ENCODE measurements around the gene CTNNA3.
A peak's percentile ranks its signal among the peaks of the same experiment; 100 is the strongest.
"Not testable (repeated sequence)": the region's sequence is repeated elsewhere in the genome, so short reads cannot be mapped to it uniquely, and the experiment has no call there.

CTNNA3 gene

DNA sequence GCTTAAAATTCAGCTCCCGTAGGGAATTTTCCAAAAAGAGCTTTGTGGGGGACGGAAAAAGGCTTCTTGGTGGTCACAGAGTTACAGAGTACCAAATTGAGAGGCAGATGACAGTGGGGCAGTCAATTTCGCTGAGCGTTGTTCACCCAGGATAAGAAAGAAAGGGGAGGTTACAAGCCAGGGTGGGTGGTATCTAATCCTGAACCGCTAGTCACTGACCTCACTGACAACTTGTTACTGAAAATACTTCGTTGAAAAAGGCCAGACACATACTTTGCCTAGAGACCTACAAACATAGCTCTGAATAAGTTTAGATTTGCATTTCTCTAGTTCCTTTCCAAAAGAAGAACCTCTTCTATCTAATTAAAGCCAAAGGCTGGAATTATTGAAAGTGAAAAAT, at the start of gene CTNNA3:
CTNNA3 (minus strand) TSS at position 167 of the 400 bp plus-strand sequence.
- no peak for DNase-seq

DNA sequence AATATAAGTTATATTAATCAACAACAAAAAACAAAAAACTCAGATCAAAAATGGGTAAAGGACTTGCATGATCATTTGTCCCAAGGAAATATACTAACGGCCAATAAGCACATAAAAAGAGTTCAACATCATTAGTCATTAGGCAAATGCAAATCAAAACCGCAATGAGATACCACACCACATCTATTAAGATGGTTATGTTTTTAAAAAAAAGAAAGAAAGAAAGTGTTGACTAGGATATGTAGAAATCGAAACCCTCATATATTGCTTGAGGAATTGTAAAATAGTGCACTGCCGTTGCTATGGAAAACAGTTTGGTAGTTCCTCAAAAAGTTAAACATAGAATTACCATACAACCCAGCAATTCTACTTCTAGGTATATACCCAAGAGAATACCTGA, 39.4 kb upstream of the CTNNA3 start:
- DNase-seq, result no peak

DNA sequence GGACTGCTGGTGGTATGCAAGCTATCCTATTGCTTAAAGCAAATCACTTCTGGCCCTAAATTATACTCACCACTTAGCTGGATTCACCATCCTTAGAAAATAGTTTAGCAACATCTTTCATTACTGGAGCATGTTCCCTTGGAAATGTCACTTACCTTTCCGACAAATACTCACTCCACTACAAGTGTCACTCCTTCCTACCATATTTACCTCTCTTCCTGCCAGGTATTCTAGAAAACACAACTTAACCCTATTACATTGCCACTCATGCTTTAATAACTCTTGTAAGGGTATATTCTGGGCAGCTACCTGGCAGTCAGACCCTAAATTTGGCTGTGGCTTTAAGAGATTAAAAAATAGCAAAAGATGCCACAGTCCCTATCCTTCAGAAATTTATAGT, 37.5 kb upstream of the CTNNA3 start:
- no peak for DNase-seq

DNA sequence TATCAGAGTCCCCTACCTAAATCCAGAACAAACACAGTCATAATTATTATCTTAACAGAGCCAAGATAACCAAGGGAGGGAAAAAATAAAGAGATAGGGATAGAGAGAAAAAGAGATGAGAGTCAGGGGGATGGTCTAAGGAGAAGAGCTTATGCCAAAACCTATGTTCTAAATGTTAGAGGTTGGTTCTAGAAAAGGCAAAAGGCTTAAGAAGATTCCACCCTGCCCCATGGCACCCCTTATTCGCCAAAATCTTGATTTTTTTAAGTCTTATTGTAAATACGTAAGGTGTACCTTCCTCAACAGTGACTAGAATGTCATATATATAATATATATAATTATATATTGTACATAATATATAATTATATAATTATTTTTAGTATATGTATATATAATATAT, 29.6 kb upstream of the CTNNA3 start:
- DNase-seq, result no peak

DNA sequence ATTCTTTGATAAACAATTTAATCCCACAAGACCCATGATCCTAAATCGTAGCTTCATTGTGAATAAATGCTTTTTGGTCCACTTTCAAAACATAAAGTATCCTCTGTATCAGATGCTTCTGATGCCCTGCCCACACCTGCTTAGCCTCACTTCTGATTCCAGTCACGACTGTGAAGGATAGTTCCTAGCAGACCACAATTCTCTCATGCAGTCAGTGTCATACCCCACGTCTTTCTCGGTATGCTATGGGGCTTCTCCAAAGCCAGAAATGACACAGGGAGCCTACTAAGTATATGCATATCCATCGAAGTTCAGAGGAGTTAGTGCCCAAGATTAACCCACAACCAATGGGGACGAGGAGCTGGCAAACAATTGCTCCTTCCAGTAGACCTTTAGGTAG, 27.6 kb upstream of the CTNNA3 start:
- DNase-seq, result no peak

DNA sequence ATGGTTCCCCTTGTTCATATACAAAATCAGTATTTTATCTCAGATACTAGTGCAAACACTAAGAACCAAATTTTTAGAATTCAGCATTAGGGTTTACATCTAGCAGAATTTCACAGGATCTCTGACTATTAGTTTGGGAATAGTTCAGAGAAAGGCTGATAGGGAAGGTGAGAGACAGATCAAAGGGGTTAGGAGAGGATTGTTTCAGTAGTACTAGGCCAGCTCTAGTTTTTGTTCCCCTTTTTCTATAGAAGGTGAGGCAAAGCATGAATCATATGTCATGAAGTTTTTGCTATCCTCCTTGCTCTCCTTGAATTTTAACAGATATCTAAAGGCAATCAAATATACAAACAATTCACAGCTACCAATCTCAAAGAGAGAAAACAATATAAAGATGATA, 26.1 kb upstream of the CTNNA3 start:
- DNase-seq, result no peak

DNA sequence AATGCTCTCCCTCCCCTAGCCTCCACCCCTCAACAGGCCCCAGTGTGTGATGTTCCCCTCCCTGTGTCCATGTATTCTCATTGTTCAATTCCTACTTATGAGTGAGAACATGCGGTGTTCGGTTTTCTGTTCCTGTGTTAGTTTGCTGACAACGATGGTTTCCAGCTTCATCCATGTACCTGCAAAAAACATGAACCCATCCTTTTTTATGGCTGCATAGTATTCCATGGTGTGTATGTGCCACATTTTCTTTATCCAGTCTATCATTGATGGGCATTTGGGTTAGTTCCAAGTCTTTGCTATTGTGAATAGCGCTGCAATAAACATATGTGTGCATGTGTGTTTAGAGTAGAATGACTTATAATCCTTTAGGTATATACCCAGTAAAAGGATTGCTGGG, 20.5 kb upstream of the CTNNA3 start:
- DNase-seq, result not testable (repeated sequence)

DNA sequence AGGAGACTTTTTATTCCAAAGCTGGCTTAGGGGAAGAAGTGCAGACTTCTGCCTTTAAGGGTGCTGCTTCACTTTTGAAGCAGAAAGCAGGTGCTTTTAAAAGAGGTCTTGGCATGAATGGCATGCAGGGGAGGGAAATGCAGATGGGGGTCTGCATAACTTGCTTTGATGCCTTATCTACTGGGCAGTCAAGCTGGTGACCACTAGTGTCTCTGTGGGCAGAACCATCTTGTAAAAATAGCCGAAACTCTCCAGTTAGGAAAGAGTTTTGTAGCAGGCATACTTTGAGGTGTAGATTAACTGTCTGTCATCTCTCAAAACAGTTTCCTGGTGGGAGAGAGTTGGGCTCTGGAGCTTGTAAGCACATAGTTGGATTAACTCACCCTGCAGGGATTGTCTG, 9.9 kb upstream of the CTNNA3 start:
- DNase-seq, result no peak

DNA sequence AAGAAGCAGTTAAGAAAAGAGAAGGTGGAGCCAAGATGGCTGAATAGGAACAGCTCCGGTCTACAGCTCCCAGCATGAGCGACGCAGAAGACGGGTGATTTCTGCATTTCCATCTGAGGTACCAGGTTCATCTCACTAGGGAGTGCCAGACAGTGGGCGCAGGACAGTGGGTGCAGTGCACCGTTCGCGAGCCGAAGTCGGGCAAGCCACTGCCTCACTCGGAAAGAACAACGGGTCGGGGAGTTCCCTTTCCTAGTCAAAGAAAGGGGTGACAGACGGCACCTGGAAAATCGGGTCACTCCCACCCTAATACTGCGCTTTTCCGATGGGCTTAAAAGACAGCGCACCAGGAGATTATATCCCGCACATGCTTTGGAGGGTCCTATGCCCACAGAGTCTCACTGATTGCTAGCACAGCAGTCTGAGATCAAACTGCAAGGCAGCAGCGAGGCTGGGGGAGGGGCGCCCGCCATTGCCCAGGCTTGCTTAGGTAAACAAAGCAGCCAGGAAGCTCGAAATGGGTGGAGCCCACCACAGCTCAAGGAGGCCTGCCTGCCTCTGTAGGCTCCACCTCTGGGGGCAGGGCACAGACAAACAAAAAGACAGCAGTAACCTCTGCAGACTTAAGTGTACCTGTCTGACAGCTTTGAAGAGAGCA, 3.7 kb upstream of the CTNNA3 start:
- not testable (repeated sequence) for DNase-seq

DNA sequence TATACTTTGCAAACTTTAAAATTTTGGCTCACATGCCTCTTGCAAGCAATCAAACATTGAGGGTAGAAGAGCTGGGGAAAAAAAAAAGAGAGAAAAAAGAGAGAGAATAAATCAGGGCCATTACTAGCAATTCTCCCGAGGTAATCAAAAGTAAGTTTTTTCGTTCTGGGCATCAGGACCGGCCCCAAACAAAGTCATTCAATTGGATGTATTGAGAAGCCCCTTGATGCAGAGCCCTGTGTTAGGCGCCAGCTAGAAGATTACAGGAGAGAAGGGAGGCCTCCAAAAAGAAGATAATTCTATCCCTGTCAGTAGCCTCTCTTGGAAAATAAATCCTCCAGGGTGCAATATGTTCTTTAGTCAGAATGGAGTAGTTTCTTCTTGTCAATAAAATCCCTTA, 2.2 kb upstream of the CTNNA3 start:
- no peak for DNase-seq

DNA sequence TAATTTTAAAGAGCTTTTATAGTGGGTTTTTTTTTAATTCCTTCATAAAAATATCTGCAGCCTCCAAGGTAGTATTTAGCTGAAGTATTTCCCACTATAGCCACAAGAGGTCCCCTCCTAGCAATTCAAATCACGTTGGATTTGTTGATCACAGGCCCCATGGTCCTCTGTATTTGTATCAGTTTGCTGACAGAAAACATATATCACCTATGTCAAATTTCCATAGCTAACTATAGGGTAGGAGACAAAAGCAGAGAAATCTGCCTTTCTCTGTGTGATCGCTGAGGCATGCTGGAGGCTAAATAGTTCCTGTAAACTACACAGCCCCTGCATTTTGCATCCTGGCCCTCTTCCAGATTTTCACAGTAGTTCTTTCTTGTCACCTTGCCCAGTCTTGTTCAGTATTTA, 1.7 kb upstream of the CTNNA3 start:
- DNase-seq, result peak; percentile 68

DNA sequence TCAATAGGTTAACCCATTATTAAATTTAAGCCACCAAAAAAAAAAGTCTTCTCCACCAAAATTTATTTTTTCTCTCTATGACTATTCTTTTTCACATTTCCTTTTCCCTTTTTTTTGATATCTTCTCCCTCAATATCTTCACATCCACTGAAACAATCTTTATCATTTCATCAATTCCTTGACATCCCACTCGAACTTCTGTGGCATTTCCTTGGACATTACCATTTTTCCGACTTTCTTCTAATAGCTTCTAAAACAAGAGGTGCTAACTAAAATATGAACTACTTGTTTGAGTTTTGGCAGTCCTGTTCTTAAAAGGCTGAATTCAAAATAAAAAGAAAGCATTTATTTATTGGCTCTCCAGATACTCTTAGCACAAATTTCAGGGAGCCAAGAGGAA, 684 bp upstream of the CTNNA3 start:
- DNase-seq, result no peak

DNA sequence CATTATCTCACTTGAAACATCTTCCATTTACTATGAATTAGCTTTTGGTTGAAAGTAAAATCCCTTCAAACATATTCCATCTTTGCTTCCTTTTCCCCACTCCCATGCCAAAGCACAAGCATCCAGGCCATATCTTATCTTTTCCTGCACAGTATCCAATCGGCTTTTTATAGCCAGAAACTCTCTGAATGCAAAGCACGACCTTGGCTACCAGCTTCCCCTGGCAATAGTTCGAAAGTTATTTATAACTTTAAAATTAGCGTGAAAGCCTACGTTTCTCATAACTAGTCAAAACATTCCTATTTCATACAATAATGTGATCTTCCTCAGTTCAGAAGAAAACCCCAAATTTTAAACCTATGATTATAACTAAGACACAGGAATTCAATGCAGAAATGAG, 440 bp downstream of the CTNNA3 start:
- DNase-seq, result peak; percentile 11

DNA sequence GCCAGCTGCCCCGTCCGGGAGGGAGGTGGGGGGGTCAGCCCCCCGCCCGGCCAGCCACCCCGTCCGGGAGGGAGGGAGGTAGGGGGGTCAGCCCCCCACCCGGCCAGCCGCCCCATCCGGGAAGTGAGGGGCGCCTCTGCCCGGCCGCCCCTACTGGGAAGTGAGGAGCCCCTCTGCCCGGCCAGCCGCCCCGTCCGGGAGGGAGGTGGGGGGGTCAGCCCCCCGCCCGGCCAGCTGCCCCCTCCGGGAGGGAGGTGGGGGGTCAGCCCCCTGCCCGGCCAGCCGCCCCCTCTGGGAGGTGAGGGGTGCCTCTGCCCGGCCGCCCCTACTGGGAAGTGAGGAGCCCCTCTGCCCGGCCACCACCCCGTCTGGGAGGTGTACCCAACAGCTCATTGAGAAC, 4.1 kb downstream of the CTNNA3 start:
- not testable (repeated sequence) for DNase-seq

DNA sequence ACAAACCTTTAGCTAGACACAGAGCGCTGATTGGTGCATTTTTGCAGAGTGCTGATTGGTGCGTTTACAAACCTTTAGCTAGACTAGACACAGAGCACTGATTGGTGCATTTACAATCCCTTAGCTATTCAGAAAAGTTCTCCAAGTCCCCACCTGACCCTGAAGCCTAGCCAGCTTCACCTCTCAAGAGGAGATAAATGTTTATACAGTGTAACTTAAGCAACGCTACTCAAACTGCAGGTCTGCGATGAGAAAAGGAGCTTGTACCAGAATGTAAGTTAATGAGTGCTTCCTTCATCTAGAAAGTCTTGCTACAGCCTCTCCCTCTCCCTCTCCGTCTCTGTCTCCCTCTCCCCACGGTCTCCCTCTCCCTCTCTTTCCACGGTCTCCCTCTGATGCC, 5.5 kb downstream of the CTNNA3 start:
- DNase-seq, result not testable (repeated sequence)

DNA sequence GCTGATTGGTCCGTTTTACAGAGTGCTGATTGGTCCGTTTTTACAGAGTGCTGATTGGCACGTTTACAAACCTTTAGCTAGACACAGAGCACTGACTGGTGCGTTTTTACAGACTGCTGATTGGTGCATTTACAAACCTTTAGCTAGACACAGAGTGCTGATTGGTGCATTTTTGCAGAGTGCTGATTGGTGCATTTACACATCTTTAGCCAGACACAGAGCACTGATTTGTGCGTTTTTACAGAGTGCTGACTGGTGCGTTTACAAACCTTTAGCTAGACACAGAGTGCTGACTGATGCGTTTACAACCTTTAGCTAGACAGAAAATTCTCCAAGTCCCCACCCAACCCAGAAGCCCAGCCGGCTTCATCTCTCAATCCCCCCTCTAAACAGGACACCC, 11.9 kb downstream of the CTNNA3 start:
- DNase-seq, result not testable (repeated sequence)

DNA sequence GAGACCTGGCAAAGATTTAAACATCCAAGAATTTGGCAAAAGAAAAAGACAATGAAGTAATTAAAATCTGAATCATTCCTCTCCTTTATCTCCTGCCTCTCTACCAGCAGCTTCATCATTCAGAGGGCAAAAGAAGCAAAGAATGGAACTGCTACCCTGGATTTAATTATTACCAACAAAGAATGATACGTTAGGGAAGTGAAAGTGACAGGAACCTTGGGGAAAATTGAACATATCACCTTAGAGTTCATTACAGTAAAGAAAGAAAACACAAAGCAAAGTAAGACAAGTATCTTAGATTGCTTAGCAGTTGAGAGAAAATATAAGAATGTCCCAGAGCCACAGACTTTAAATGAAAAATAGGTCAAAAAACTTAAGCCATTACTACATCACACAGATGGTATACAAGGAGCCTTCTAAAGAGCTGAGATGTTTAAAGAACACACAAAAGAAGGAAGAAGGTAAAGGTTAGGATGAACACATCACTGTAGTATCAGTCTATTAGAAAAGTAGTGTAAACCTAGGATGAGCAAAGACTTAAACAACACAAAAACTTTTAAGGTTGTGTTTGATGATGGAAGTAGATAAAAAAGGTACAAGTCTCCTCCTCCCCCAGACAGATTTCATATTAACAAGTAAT, 17.5 kb downstream of the CTNNA3 start:
- no peak for DNase-seq

DNA sequence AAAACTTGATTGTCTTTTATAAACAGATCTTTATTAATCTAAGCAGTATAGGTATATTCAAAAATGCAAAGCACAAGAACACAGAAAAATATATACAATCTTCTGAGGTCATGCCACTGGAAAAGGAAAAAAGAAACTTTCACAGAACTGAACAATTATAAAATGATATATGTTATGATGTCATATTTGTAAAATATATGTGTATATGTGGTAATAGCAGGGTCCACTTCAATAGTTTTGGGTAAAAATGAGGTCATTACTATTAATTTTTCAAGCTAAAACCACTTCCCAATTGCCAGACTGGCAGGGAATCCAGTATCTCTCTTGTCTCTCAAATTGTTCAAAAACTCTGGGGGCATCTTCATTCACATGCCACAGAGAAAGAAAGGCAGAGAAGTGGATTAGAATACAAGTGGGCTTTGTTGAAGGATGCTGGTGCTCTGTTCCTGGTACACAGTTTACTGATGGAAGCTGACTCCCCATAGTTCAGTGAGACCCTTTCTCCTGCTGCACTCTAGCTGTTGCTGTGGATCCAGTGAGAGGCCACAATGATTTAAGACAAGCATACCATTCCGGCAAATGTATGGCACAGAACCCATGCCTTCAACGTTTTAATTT, 19.7 kb downstream of the CTNNA3 start:
- no peak for DNase-seq

DNA sequence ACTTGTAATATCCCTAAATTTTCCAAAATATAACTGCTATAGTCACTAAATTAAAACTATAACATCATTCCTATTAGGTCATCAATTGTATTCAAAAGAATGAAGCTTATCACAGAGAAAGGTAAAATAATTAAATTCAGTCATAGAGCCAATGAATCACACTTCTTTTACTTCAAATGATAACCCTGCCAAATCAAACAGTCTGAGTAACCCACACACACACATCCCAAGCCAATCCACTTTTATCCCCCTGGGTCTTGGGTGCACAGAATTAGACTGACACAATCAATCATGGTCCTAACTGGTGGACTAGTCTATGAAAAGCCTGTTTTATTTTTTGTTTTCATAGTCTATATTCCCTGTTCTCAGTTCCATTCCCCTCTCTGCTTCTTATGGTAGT, 25.6 kb downstream of the CTNNA3 start:
- no peak for DNase-seq

DNA sequence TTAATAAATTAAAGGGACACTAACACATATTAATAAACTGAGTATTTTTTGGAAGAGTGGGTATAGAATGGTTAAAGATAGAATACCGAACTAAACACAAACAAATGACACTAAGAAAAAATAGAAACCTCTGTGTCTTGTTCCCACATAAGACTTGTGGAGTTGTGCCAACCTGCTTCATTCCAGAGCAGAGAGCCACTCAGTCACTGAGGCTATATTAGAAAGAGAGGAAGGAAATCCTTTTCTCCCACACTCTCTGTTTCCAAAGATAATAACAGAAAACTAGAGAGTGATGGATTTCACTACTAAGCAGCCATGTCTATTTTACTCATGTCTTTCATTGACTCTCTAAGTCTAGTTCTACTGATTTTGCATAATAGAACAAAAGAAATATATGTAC, 26.0 kb downstream of the CTNNA3 start:
- DNase-seq, result no peak

DNA sequence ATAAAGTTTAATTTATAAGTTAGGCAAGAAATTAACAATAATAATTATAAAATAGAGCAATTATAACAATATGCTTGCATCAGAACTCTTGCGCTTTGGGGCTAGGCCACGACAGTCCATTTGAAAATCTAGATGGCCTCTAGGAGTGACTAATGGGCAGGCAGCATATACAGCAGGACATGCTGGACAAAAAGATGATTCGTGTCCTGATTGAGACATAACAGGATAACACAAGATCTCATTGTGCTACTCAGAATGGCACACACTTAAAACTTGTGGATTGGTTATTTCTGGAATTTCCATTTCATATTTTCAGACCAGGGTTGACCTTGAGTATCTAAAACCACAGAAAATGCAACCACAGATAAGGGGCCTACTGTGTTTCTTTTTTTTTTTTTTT, 27.5 kb downstream of the CTNNA3 start:
- no peak for DNase-seq

DNA sequence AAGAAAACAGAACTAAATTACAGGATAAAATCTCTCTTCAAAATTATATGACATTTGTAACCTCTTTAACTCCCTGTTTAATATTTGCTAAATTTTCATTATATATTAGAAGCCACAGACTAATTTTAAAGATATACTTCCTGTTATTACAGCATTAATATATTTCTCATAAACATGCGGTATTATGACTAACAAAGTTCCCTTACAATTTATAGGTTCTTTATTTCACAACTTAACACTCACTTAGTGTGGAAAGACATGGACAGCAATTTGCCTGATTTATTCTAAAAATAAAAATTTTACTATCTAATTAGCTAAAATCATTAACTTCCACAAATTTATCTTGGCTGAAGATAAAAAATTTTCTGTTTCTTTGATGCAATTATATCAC, 29.0 kb downstream of the CTNNA3 start:
- DNase-seq, result no peak

DNA sequence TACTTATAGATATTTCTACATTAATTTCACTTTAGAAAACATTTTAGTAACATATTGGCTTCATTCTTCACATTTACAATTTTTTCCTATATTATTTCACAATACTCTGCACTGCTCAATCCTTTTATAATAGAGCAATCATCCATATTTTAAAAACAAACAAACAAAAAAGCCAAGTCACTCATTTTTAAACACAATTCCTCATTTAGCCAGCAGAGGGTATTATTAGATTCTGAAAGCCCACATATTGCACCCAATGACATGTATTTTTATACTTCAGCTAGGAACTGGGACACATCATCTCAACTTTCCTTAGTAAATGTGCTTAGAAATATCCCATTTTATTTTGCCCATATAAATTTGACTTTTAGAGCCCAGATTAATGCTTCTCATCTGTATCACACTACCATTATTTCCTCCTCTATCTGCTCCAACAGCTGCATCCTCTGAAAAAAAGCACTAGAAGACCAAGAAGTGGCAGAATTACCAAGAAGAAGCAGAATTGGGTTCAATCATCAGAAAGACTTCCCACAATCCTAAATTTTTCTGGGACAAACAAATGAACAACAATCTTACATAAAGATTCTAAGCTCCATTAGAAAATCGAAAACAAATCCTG, 29.5 kb downstream of the CTNNA3 start:
- peak; percentile 56 for DNase-seq

DNA sequence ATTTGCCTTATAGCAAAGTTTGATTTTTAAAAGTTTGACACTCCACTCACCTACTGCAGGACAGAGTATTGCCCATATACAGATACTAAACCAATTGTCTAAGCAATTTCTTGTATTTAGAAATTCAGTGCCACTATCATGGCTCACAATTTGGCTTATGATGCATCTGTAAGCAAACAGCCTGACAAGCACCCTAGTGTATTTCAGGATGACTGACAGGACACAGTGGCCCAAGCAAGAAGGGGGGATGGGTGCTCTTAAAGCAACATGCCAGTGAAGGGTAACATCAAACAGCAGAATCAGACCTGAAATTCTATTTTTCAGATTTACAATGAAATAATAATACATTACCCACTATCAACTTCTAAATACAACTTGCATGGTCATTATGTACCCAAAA, 30.5 kb downstream of the CTNNA3 start:
- peak; percentile 83 for DNase-seq
